NCI-H82 treated with DMSO at 0.1 percent for 48 hours (cell line): ENCODE results near the gene SLC6A12.

Source experiments
- DNase-seq: peaks from one replicate; lab custom pipeline; 2025; ENCODE audit not compliant: unreplicated experiment; lab: John Stamatoyannopoulos, UW

The SLC6A12 gene

DNA sequence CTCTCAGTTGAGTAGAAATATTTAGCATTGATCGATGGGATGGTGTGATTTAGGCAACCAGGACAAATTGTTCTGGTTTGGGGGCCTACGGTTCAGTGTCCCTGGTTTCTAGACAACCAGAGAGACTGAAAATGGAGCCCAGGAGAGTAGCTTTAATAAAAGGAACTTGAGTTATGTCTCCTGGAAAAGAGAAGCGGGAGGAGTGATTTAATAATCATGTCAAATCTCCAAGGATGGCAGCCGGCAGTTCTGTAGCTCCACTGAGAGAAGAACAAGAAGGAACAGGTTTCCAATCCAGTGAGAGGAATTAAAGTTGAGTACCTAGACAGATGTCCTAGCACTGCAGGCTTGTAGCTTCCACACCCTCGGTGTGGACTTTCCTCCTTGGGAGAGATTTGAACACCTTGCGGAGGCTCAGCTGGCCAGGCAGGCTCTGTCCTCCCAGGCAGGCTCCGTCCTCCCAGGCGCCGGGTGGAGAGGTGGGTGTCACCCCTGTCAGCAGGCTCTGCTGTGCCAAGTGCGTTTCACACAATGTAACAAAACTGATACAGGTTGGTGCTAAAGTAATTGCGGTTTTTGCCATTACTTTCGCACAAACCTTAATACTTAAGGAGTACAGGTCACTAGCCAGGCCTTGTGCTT lies 45.9 kb downstream of the SLC6A12 start:
- no peak for DNase-seq

GRCh38 chr12:166425-167075 lies 47.4 kb downstream of the SLC6A12 start:
- no peak for DNase-seq

GRCh38 chr12:165862-166368 lies 48.0 kb downstream of the SLC6A12 start:
- DNase-seq = no peak

DNA sequence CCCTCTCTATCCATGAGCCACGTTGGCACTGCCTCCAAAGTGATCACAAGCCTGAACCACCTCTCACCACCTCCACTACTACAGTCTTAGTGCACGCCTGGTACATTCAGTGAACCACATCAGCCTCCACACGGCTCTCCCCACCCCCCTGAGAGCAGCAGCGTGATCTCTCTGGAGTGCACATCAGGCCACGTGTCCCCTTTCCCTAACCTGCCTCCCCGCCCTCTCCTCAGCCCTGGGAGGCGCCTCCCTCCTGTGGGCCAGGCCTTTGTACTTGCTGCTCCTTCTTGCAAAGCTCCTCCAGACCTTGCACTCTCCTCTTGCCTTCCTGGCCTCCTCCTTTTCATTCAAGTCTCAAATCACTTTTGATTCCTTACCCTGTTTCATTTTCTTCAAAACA lies 49.8 kb downstream of the SLC6A12 start:
- DNase-seq = peak; percentile 7

DNA sequence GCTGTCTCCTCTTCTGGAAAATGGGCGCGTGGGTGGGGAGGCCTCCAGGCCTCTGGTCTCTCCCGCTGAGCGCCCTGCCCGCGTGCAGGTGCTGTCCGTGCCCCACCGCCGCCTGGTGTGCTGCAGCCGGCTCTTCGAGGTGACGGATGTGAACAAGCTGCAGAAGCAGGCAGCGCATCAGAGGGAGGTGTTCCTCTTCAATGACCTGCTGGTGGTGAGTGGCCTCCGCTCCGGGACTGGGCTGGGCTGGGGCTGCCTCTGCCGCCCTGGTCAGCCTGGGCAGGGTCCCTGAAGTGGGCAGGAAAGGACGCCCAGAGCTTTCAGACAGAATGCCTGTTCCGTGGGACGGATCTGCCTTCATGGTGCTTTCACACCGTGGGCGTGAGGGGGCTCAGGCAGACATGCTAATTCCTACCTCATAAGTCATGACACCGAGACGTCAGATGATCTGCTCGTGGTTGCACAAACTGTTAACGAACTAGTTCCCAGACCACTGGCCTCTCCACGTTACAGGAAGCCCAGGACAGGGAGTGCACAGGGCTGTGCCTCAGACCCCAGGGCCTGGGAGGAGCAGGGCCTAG lies 50.5 kb downstream of the SLC6A12 start:
- DNase-seq = no peak

GRCh38 chr12:162467-163307 lies 51.3 kb downstream of the SLC6A12 start:
- DNase-seq = no peak

DNA sequence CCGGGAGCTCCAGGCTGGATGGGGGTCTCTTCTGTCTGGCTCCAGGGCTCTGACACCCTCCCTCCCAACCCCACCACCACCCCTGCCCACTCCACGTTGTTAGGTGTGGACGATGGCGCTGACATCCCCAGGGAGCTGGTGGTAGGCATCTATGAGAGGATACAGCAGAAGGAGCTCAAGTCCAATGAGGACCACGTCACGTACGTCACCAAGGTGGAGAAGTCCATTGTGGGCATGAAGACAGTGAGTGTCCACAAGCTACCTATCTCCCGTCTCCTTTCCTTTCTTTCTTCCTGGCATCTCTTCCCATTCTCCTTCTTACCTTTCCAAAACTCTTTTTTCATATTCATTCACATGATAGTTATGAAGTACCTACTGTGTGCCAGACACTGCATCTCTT lies 52.1 kb downstream of the SLC6A12 start:
- DNase-seq = no peak

- DNase-seq = no peak
Observed at GRCh38 chr12:160858-161257, 53.1 kb downstream of the SLC6A12 start.

- DNase-seq = no peak
Observed at GRCh38 chr12:159156-159782, 54.7 kb downstream of the SLC6A12 start.

GRCh38 chr12:157644-158043 lies 56.3 kb downstream of the SLC6A12 start:
- DNase-seq = no peak

GRCh38 chr12:156945-157344 lies 57.0 kb downstream of the SLC6A12 start:
- DNase-seq = no peak

GRCh38 chr12:155646-156045 lies 58.3 kb downstream of the SLC6A12 start:
- DNase-seq = no peak

DNA sequence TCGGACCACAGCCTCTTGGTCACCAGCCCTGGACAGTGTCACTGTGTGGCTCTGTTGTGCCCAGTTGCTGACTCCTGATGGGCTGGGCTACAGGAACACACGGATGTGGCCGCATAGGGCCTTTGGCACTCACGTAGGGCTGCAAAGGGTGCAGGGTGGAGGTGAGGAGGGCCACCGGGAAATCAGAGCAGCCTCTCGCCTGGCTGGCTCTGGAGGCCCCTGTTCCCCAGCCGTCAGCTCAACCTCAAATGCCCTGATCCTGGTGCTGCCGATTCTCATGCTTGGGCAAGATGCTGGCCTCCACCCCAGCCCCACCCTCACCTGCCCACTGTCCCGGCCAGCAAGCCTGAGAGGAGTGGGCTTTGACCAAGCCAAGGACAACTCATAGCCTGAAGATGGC lies 59.0 kb downstream of the SLC6A12 start:
- no peak for DNase-seq

GRCh38 chr12:154058-154457 lies 59.9 kb downstream of the SLC6A12 start:
- DNase-seq = no peak

DNA sequence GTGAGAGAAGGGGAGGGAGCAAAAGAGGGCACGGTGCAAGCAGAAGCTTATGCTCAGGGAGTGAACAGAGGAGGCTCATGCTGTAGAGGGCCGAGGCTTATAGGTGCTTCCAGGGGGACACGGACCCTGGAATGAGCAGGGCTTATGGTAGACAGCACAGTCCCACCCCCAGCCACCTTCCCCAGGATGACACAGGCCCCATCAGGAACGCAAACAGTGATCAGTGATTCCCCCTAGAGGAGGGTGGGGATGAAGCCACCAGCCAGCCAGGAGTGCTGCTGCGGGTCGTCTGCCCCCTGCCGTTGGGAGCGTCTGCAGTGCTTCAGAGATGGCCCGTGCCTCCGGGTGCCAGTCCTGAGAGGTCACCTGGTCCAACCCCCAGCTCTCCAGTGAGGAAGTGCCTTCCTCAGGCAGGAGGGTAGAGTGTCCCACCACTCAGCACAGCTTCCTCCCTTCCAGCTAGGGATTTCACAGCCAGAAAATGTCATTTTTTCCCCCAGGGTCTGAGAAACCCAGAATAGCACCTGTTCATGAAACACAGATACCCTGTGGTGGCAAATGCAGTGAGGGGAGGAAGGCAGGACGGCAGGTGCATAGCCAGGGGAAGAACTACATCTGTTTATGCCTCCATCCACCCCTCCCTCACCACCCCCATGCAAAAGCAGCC lies 60.7 kb downstream of the SLC6A12 start:
- peak; percentile 54 for DNase-seq

DNA sequence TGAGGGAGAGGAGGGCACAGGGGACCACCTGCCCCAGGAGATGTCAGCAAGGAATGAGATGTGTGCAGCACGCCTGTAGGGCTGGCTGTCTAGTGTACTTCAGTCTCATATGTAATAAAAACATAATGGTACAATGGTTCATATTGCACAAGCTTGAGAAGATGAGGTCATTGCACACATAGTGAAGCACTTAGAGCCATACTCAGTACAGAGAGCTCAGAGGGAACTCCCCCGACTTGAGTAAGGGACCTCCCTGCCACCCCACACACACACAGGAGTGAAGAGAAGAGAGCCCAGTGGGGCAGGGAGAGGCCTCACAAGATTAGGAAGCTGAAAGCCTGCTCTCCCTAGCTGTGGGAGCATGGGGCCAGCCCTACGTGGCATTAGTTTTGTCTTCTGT lies 61.5 kb downstream of the SLC6A12 start:
- DNase-seq = no peak

DNA sequence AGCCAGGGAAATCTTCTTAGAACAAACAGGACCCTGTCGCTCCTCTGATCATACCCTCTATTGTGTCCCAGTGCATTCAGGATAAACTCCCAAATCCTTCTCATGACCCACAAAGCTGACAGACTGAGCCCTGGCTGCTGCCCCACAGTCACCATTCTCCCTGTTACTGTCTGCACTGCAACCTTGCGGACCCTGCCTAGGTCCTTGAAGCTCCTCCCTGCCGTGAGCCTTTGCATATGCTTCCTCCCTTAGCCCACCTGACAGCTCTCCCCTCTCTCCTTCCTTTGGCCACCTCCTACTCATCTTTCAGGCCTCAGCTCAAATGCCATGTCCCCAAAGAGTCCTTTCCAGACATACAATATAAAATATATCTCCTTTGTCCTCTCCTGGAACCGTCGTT lies 62.4 kb downstream of the SLC6A12 start:
- DNase-seq = no peak

DNA sequence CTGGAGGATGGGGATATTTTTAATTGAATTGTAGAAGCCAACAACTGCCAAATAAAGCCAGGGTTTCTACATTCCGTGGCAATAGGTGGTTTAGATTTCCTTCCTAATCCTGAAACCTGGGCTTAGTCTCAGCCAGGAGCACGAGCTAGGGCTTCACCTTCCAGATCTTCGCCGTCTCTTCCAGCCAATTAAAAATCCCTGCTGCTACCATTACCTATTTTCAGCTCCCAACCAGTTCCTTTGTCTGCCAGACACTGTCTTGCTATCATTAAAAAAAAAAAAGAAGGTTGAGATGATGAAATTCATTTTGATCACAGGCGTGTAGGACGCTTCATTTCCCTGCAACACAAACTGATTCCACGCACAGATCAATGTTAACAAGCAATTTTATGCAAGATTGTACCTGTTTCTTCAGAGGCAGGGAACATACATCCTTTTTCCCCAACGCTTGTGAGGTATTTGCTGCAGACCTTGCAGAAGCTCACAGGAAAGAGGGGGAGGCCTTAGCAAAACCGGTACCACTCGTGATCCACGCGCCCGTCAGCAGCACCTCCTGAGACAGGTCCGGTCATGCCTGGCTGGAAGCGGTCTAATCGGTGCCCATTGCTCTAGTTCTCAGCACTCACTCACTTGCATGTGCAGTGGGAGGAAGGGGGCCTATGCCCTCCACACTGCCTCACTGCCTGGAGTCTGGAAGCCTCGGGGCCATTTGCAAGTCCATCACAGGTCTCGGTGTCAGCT lies 65.1 kb downstream of the SLC6A12 start:
- no peak for DNase-seq

- DNase-seq = no peak
Observed at GRCh38 chr12:147242-147641, 66.7 kb downstream of the SLC6A12 start.
